GM19238 (cell line): ENCODE measurements around the gene CFAP410.

Experiments
- DNase-seq: peaks from one replicate; pipeline ENCODE4 v3.0.0; 2011; ENCODE audit warnings: low spot score; ENCODE audit not compliant: insufficient read length

The CFAP410 gene

GRCh38 chr21:44331650-44332307 is 7.4 kb downstream of the CFAP410 start:
- DNase-seq, result no peak

- DNase-seq, result no peak
These were observed 8.0 kb downstream of the CFAP410 start for GRCh38 chr21:44331209-44331608.

- DNase-seq, result no peak
These were observed 8.5 kb downstream of the CFAP410 start for GRCh38 chr21:44330698-44331097.

GRCh38 chr21:44329971-44330681 is 9.1 kb downstream of the CFAP410 start:
- no peak for DNase-seq

- DNase-seq, result no peak
These were observed 9.9 kb downstream of the CFAP410 start for GRCh38 chr21:44329086-44329889.

- no peak for DNase-seq
These were observed 10.8 kb downstream of the CFAP410 start for GRCh38 chr21:44328242-44328895.

GRCh38 chr21:44327603-44327974 is 11.6 kb downstream of the CFAP410 start:
- DNase-seq, result no peak

- no peak for DNase-seq
These were observed 12.2 kb downstream of the CFAP410 start for GRCh38 chr21:44326716-44327602.

GRCh38 chr21:44326272-44326647 is 12.9 kb downstream of the CFAP410 start:
- DNase-seq, result no peak

- DNase-seq, result no peak
These were observed 13.6 kb downstream of the CFAP410 start for GRCh38 chr21:44325386-44326271.

GRCh38 chr21:44324854-44325107 is 14.4 kb downstream of the CFAP410 start:
- DNase-seq, result no peak

GRCh38 chr21:44324106-44324853 is 14.9 kb downstream of the CFAP410 start:
- no peak for DNase-seq

GRCh38 chr21:44323591-44323990 is 15.6 kb downstream of the CFAP410 start:
- no peak for DNase-seq

GRCh38 chr21:44322621-44323325 is 16.4 kb downstream of the CFAP410 start:
- DNase-seq, result no peak

- DNase-seq, result no peak
These were observed 17.2 kb downstream of the CFAP410 start for GRCh38 chr21:44321846-44322450.

- no peak for DNase-seq
These were observed 18.3 kb downstream of the CFAP410 start for GRCh38 chr21:44320847-44321246.

GRCh38 chr21:44319407-44320065 is 19.7 kb downstream of the CFAP410 start:
- no peak for DNase-seq
